Activated T-helper 1 cell treated with anti-CD3 and anti-CD28 coated beads, Interleukin-12 subunit alpha, Interleukin-12 subunit beta, Interleukin-2, Interleukin-4 antibody, amounts not matched to agents 30 ng/mL and 10 ng/mL and 1 ng/mL, durations not matched to agents 14 hours and 24 hours and 36 hours (primary cell): ENCODE results near the gene VAV2. TPM values are rescaled to one million over a fixed set of nuclear protein-coding genes. Genes with fewer than 3 reads are reported as not detected.

ENCODE experiments used
- DNase-seq: peaks from one replicate; pipeline ENCODE4 v3.0.0; 2021; ENCODE audit warnings: low spot score
- H3K27ac Mint-ChIP-seq: one replicate; pipeline ENCODE4 v1.8.0; 2021; ENCODE audit warnings: mild to moderate bottlenecking, mixed read lengths
- H3K27me3 Mint-ChIP-seq: one replicate; pipeline ENCODE4 v1.8.0; 2022; ENCODE audit warnings: mild to moderate bottlenecking, moderate library complexity, mixed read lengths; ENCODE audit not compliant: insufficient read depth
- H3K36me3 Mint-ChIP-seq: one replicate; pipeline ENCODE4 v1.8.0; 2021; ENCODE audit warnings: low read depth, mixed read lengths
- H3K4me1 Mint-ChIP-seq: one replicate; pipeline ENCODE4 v1.8.0; 2021; ENCODE audit warnings: low read depth, mixed read lengths
- H3K4me3 Mint-ChIP-seq: one replicate; pipeline ENCODE4 v1.8.0; 2021; ENCODE audit warnings: mild to moderate bottlenecking, moderate library complexity, mixed read lengths
- H3K9me3 Mint-ChIP-seq: one replicate; pipeline ENCODE4 v1.8.0; 2021; ENCODE audit warnings: mixed read lengths
- intact Hi-C: fragments of 100-400 bp; cut with micrococcal nuclease; formaldehyde crosslinking; loops from one replicate; pipeline ENCODE4 v1.15.1; 2024
- total RNA-seq: library from RNA; stranded (reverse); gene quantifications from 2 replicates; pipeline ENCODE4 v1.2.3, GENCODE V29; 2022

The VAV2 gene
- total RNA-seq, 1 donor from 2014 or later = 5.8 TPM

DNA sequence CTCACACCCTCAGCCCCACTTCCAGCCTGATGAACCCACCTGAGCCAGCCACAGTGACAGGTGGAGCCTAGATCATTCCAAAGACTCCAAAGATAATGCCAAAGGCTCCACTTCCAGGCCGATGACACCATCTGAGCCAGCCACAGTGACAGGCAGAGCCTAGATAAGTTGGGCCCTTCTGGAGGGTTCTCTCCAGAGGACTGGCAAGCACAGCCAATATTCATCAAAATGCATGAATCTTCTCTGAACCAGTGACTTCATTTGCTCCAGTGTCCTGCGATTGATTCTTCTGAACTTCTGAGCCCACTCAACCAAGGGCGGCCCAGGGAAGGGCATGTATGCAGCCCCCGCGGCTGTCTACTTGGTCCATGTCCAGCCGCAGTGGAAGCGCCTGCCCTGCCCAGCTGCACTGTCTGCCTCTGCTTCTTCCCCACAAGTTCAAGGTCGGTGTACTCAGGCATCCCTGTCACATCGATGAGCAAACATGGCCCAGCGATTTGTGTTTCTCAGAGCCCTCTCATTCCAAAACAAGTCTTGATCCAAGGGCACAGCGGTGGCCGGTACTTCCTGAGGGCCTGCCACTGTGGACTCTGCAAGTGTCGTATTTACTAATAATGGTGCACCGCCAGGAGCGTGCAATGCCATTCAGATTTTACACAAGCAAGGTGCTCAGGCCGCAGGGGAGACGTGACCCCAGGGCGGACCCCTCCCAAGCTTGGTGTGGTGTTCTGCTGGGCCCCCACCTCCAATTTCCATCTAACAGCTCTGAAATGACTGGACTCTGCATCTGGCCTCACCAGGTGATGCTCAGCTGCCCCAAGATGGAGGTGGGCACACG is 107.0 kb downstream of the VAV2 start:
- intact Hi-C loops = no loop called here
- no peaks in the 10 kb centered on the region for H3K36me3 Mint-ChIP-seq

DNA sequence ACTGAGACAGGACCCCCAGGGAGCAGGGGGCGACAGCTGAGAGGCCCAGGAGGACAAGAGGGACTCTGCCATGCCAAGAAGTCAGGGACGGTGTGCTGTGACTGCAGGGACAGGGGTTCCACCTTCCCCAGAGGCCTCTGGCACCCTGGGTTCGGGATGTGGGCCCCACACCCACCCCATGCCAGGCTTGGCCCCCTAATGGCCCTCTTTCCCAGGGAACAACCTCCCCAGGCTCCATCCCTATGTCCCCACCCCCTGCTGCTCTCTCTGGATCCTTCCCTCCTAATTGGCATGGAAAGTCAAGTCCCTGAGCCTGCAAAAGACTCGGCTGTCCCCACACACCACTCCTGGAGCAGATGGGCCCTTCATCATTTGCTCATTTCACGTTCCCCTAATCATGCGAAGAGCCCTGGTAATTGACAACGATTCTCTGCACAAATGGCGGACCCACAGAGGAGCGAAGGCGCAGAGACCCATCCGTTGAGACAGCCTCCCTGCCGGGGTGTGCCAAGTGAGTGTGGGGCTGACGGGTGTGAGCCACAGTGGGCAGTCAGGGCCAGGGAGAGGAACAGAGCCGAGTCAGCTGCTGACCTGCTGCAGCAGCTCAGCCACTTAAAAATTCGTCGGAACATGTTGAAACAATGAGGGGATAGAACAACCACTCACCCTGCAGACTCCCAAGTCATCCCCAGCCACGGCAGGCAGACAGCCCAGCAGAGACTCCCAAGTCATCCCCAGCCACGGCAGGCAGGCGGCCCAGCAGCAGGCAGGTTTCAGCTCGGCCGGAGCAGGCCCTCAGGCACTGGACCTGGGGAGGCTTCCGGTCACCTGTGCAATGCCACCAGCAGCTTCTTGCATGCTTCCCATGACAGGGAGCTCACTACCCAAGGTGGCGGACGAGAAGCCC is 109.0 kb downstream of the VAV2 start:
- no peak overlapping the region for H3K27ac Mint-ChIP-seq
- no peak overlapping the region for H3K4me3 Mint-ChIP-seq
- H3K9me3 Mint-ChIP-seq = no peaks in the 10 kb centered on the region
- intact Hi-C loops = no loop called here
- H3K36me3 Mint-ChIP-seq = no peaks in the 10 kb centered on the region
- no peaks in the 10 kb centered on the region for H3K4me1 Mint-ChIP-seq
- DNase-seq = no peak
- H3K27me3 Mint-ChIP-seq = no peaks in the 10 kb centered on the region

More for the DNA sequence above, 107.0 kb downstream of the VAV2 start:
- no peaks in the 10 kb centered on the region for H3K9me3 Mint-ChIP-seq
- H3K4me1 Mint-ChIP-seq = no peaks in the 10 kb centered on the region
- H3K27ac Mint-ChIP-seq = no peak overlapping the region
- H3K27me3 Mint-ChIP-seq = no peaks in the 10 kb centered on the region
- DNase-seq = no peak
- H3K4me3 Mint-ChIP-seq = no peak overlapping the region

GRCh38 chr9:133881671-133882381 is 110.3 kb downstream of the VAV2 start:
- no peak overlapping the region for H3K27ac Mint-ChIP-seq
- H3K27me3 Mint-ChIP-seq = no peaks in the 10 kb centered on the region
- intact Hi-C loops = no loop called here
- no peaks in the 10 kb centered on the region for H3K4me1 Mint-ChIP-seq
- no peak overlapping the region for H3K4me3 Mint-ChIP-seq
- H3K36me3 Mint-ChIP-seq = no peaks in the 10 kb centered on the region
- DNase-seq = no peak
- no peaks in the 10 kb centered on the region for H3K9me3 Mint-ChIP-seq

- H3K4me1 Mint-ChIP-seq = no peaks in the 10 kb centered on the region
- intact Hi-C loops = no loop called here
- H3K9me3 Mint-ChIP-seq = no peaks in the 10 kb centered on the region
- DNase-seq = no peak
- no peaks in the 10 kb centered on the region for H3K36me3 Mint-ChIP-seq
- H3K27me3 Mint-ChIP-seq = no peaks in the 10 kb centered on the region
- no peak overlapping the region for H3K4me3 Mint-ChIP-seq
- H3K27ac Mint-ChIP-seq = no peak overlapping the region
Observed at GRCh38 chr9:133880851-133881661, 111.1 kb downstream of the VAV2 start.

DNA sequence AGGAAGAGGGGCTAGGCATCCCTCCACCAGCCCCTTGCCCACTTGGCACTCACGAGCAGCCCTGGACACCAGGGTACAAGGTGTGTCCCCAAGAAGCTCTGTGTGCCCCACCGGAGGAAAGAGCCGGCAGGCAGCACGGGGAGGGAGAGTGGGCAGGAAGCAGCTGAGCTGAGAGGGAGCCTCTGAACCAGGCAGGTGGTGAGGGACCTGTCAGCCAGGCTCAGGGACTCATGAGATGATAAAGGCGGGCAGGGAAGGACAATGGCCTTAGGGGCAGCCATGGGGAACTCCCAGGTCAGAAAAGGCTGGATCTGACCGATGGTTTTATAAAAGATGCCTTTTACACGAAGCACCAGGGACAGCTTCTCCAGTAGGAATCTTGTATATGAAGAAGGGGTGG is 112.0 kb downstream of the VAV2 start:
- intact Hi-C loops = no loop called here
- Mint-ChIP-seq H3K9me3 (no peaks in the 10 kb centered on the region), H3K4me3 (no peak overlapping the region), H3K27ac (no peak overlapping the region), H3K36me3 (no peaks in the 10 kb centered on the region), H3K27me3 (no peaks in the 10 kb centered on the region), H3K4me1 (no peaks in the 10 kb centered on the region)
- DNase-seq = no peak

GRCh38 chr9:133879615-133880014 is 112.5 kb downstream of the VAV2 start:
- intact Hi-C loops = no loop called here
- Mint-ChIP-seq H3K27ac (no peak overlapping the region), H3K4me1 (no peaks in the 10 kb centered on the region)

GRCh38 chr9:133878402-133878801 is 113.7 kb downstream of the VAV2 start:
- Mint-ChIP-seq H3K27me3 (no peaks in the 10 kb centered on the region), H3K4me3 (no peak overlapping the region), H3K36me3 (no peaks in the 10 kb centered on the region), H3K4me1 (no peaks in the 10 kb centered on the region), H3K9me3 (no peaks in the 10 kb centered on the region), H3K27ac (no peak overlapping the region)
- intact Hi-C loops = no loop called here
- DNase-seq = no peak

More at GRCh38 chr9:133879615-133880014, 112.5 kb downstream of the VAV2 start:
- Mint-ChIP-seq H3K9me3 (no peaks in the 10 kb centered on the region), H3K4me3 (no peak overlapping the region), H3K36me3 (no peaks in the 10 kb centered on the region), H3K27me3 (no peaks in the 10 kb centered on the region)
- DNase-seq = no peak

DNA sequence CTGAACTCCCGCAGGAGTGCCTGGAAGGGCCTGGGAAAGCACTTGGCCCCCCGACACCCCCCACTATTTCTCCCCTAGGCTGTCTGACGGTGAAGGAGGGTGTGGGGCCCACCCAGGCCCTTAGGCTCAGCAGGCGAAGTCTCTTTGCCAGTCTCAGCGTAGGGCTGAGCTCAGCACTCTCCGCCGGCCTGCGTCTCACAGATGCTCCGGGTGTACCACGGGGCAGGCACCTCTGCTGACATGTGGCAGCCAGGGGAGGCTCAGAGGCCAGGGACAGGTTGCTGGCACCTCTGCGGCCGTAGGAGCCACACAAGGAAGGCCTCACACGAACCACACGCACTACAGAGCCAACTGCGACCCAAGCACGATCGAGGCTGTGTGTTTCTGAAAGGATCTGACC is 114.2 kb downstream of the VAV2 start:
- H3K9me3 Mint-ChIP-seq = no peaks in the 10 kb centered on the region
- H3K27ac Mint-ChIP-seq = no peak overlapping the region
- H3K4me1 Mint-ChIP-seq = no peaks in the 10 kb centered on the region
- H3K4me3 Mint-ChIP-seq = no peak overlapping the region
- H3K27me3 Mint-ChIP-seq = no peaks in the 10 kb centered on the region
- H3K36me3 Mint-ChIP-seq = no peaks in the 10 kb centered on the region
- DNase-seq = no peak
- intact Hi-C loops = no loop called here

GRCh38 chr9:133877327-133877726 is 114.8 kb downstream of the VAV2 start:
- no peaks in the 10 kb centered on the region for H3K27me3 Mint-ChIP-seq
- H3K4me1 Mint-ChIP-seq = no peaks in the 10 kb centered on the region
- H3K27ac Mint-ChIP-seq = no peak overlapping the region
- no peak for DNase-seq
- H3K36me3 Mint-ChIP-seq = no peaks in the 10 kb centered on the region
- no peaks in the 10 kb centered on the region for H3K9me3 Mint-ChIP-seq
- intact Hi-C loops = no loop called here
- H3K4me3 Mint-ChIP-seq = no peak overlapping the region

DNA sequence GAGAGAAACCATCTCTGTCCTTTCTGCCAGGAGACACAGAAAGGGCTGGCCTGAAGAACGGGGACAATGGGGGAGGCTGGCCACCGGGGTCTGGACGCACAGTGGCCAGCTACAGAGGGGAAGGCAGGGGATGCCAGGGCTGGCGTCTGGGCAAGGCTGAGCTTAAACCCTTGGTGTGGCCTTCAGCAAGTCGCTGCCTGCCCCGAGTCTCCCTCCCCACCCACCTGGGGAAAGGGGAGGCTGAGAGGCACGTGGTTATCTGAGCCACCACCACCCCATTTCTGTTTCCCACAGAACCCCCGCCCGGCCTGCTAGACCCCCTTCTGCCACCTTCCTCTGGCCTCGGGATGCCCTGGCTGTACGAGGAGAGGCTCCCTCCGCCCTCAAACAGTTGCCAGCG is 115.3 kb downstream of the VAV2 start:
- no peaks in the 10 kb centered on the region for H3K9me3 Mint-ChIP-seq
- H3K36me3 Mint-ChIP-seq = no peaks in the 10 kb centered on the region
- H3K27ac Mint-ChIP-seq = no peak overlapping the region
- H3K4me3 Mint-ChIP-seq = no peak overlapping the region
- intact Hi-C loops = no loop called here
- no peak for DNase-seq
- no peaks in the 10 kb centered on the region for H3K27me3 Mint-ChIP-seq
- H3K4me1 Mint-ChIP-seq = no peaks in the 10 kb centered on the region

- Mint-ChIP-seq H3K27ac (no peak overlapping the region), H3K9me3 (no peaks in the 10 kb centered on the region), H3K36me3 (no peaks in the 10 kb centered on the region), H3K27me3 (no peaks in the 10 kb centered on the region), H3K4me1 (no peaks in the 10 kb centered on the region), H3K4me3 (no peak overlapping the region)
- intact Hi-C loops = no loop called here
- no peak for DNase-seq
Observed at GRCh38 chr9:133876144-133876543, 116.0 kb downstream of the VAV2 start.

DNA sequence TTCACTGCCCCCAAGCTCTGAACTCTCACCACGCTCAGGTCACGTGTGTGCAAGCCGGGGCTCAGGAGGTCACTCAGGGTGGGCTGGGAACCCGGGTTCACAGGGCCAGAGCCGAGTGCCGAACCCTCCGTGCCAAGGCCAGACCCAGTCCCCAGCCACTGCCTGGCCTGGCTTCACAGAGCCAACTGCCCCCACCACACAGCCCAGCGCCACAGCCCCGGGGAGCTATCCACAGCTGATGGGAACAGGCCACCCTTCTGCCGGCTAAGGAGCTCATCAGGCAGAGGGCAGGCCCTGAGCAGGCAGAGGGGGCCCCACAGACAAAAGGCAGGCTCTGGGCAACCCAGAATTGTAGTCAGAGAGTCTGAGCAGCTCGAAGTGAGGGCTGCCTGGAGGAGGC is 117.0 kb downstream of the VAV2 start:
- DNase-seq = no peak
- Mint-ChIP-seq H3K27ac (no peak overlapping the region), H3K9me3 (no peaks in the 10 kb centered on the region), H3K36me3 (no peaks in the 10 kb centered on the region), H3K4me1 (peaks cover 1% of the 10 kb centered on the region), H3K27me3 (peaks cover 4% of the 10 kb centered on the region), H3K4me3 (no peak overlapping the region)
- intact Hi-C loops = no loop called here
